T-helper 2 cell treated with Interferon-gamma antibody and Interleukin-4, amounts not matched to agents 5 μg/mL and 100 μg/mL, for 36 hours (primary cell): Measurements from ENCODE around the gene NNAT.
A peak's percentile ranks its signal among the peaks of the same experiment; 100 is the strongest.
"Not testable (repeated sequence)": the region's sequence is repeated elsewhere in the genome, so short reads cannot be mapped to it uniquely, and the experiment has no call there.

Source experiments
- DNase-seq: peaks from one replicate; pipeline ENCODE4 v3.0.0; 2021; ENCODE audit warnings: low spot score
- H3K27ac Mint-ChIP-seq: one replicate; pipeline ENCODE4 v1.8.0; 2021; ENCODE audit warnings: mild to moderate bottlenecking, mixed read lengths
- H3K27me3 Mint-ChIP-seq: one replicate; pipeline ENCODE4 v1.8.0; 2021; ENCODE audit warnings: low read depth, mixed read lengths
- H3K36me3 Mint-ChIP-seq: one replicate; pipeline ENCODE4 v1.8.0; 2021; ENCODE audit warnings: low read depth, mixed read lengths
- H3K4me1 Mint-ChIP-seq: one replicate; pipeline ENCODE4 v1.8.0; 2021; ENCODE audit warnings: low read depth, mixed read lengths
- H3K4me3 Mint-ChIP-seq: one replicate; pipeline ENCODE4 v1.8.0; 2022; ENCODE audit warnings: mild to moderate bottlenecking, moderate library complexity, mixed read lengths
- H3K9me3 Mint-ChIP-seq: one replicate; pipeline ENCODE4 v1.8.0; 2021; ENCODE audit warnings: mixed read lengths

NNAT gene

GRCh38 chr20:37550101-37550920, 29.3 kb downstream of the NNAT start:
- H3K4me1 Mint-ChIP-seq, H3K27ac Mint-ChIP-seq, DNase-seq, H3K4me3 Mint-ChIP-seq, H3K36me3 Mint-ChIP-seq, H3K9me3 Mint-ChIP-seq: not testable (repeated sequence)
- H3K27me3 Mint-ChIP-seq: peaks cover 16% of the 10 kb centered on the region

- not testable (repeated sequence) for H3K4me3 Mint-ChIP-seq, H3K27ac Mint-ChIP-seq, H3K9me3 Mint-ChIP-seq, DNase-seq, H3K4me1 Mint-ChIP-seq, H3K36me3 Mint-ChIP-seq
- H3K27me3 Mint-ChIP-seq: peaks cover 16% of the 10 kb centered on the region
Measured at GRCh38 chr20:37551660-37552059, 30.6 kb downstream of the NNAT start.

GRCh38 chr20:37552415-37552814, 31.4 kb downstream of the NNAT start:
- Mint-ChIP-seq H3K27ac (no peak overlapping the region), H3K9me3 (no peaks in the 10 kb centered on the region), H3K36me3 (no peaks in the 10 kb centered on the region), H3K4me1 (no peaks in the 10 kb centered on the region), H3K4me3 (no peak overlapping the region), H3K27me3 (peaks cover 22% of the 10 kb centered on the region)
- DNase-seq: no peak

GRCh38 chr20:37554721-37555298, 33.8 kb downstream of the NNAT start:
- H3K27me3 Mint-ChIP-seq: peaks cover 22% of the 10 kb centered on the region
- H3K36me3 Mint-ChIP-seq, H3K9me3 Mint-ChIP-seq, H3K4me3 Mint-ChIP-seq, H3K4me1 Mint-ChIP-seq, H3K27ac Mint-ChIP-seq, DNase-seq: not testable (repeated sequence)

GRCh38 chr20:37556538-37556937, 35.5 kb downstream of the NNAT start:
- no peak for DNase-seq
- no peaks in the 10 kb centered on the region for H3K36me3 Mint-ChIP-seq
- H3K27ac Mint-ChIP-seq: no peak overlapping the region
- peaks cover 30% of the 10 kb centered on the region for H3K27me3 Mint-ChIP-seq
- H3K9me3 Mint-ChIP-seq: no peaks in the 10 kb centered on the region
- H3K4me1 Mint-ChIP-seq: no peaks in the 10 kb centered on the region
- H3K4me3 Mint-ChIP-seq: no peak overlapping the region

- H3K27ac Mint-ChIP-seq: no peak overlapping the region
- DNase-seq: no peak
Measured at GRCh38 chr20:37558306-37558705, 37.3 kb downstream of the NNAT start.

GRCh38 chr20:37558779-37559178, 37.7 kb downstream of the NNAT start:
- no peaks in the 10 kb centered on the region for H3K36me3 Mint-ChIP-seq
- H3K4me1 Mint-ChIP-seq: no peaks in the 10 kb centered on the region
- peaks cover 29% of the 10 kb centered on the region for H3K27me3 Mint-ChIP-seq
- H3K9me3 Mint-ChIP-seq: no peaks in the 10 kb centered on the region
- H3K4me3 Mint-ChIP-seq: no peak overlapping the region
- no peak for DNase-seq
- no peak overlapping the region for H3K27ac Mint-ChIP-seq

More at GRCh38 chr20:37558306-37558705, 37.3 kb downstream of the NNAT start:
- Mint-ChIP-seq H3K27me3 (peaks cover 24% of the 10 kb centered on the region), H3K9me3 (no peaks in the 10 kb centered on the region), H3K4me1 (no peaks in the 10 kb centered on the region), H3K4me3 (no peak overlapping the region), H3K36me3 (no peaks in the 10 kb centered on the region)

- DNase-seq: no peak
- no peak overlapping the region for H3K27ac Mint-ChIP-seq
- H3K36me3 Mint-ChIP-seq: no peaks in the 10 kb centered on the region
- no peaks in the 10 kb centered on the region for H3K9me3 Mint-ChIP-seq
- H3K4me3 Mint-ChIP-seq: no peak overlapping the region
- H3K27me3 Mint-ChIP-seq: peaks cover 29% of the 10 kb centered on the region
- H3K4me1 Mint-ChIP-seq: peaks cover 2% of the 10 kb centered on the region
Measured at GRCh38 chr20:37559312-37560027, 38.4 kb downstream of the NNAT start.

- Mint-ChIP-seq H3K4me3 (no peak overlapping the region), H3K27me3 (peaks cover 31% of the 10 kb centered on the region), H3K4me1 (peaks cover 2% of the 10 kb centered on the region), H3K36me3 (no peaks in the 10 kb centered on the region), H3K27ac (no peak overlapping the region), H3K9me3 (no peaks in the 10 kb centered on the region)
- no peak for DNase-seq
Measured at GRCh38 chr20:37560629-37561028, 39.6 kb downstream of the NNAT start.

GRCh38 chr20:37562695-37563480, 41.8 kb downstream of the NNAT start:
- DNase-seq: no peak
- H3K36me3 Mint-ChIP-seq: no peaks in the 10 kb centered on the region
- H3K9me3 Mint-ChIP-seq: no peaks in the 10 kb centered on the region
- peaks cover 38% of the 10 kb centered on the region for H3K27me3 Mint-ChIP-seq
- no peak overlapping the region for H3K27ac Mint-ChIP-seq
- H3K4me3 Mint-ChIP-seq: no peak overlapping the region
- H3K4me1 Mint-ChIP-seq: peaks cover 2% of the 10 kb centered on the region

GRCh38 chr20:37564016-37564387, 43.0 kb downstream of the NNAT start:
- Mint-ChIP-seq H3K9me3 (no peaks in the 10 kb centered on the region), H3K27ac (no peak overlapping the region), H3K4me3 (no peak overlapping the region), H3K4me1 (peaks cover 2% of the 10 kb centered on the region), H3K27me3 (peaks cover 46% of the 10 kb centered on the region), H3K36me3 (no peaks in the 10 kb centered on the region)
- no peak for DNase-seq

- no peaks in the 10 kb centered on the region for H3K9me3 Mint-ChIP-seq
- no peak overlapping the region for H3K4me3 Mint-ChIP-seq
- H3K27me3 Mint-ChIP-seq: peaks cover 51% of the 10 kb centered on the region
- H3K27ac Mint-ChIP-seq: no peak overlapping the region
- peaks cover 2% of the 10 kb centered on the region for H3K4me1 Mint-ChIP-seq
- peak; percentile 17 for DNase-seq
- no peaks in the 10 kb centered on the region for H3K36me3 Mint-ChIP-seq
Measured at GRCh38 chr20:37564388-37565133, 43.5 kb downstream of the NNAT start.

- peaks cover 51% of the 10 kb centered on the region for H3K27me3 Mint-ChIP-seq
- no peaks in the 10 kb centered on the region for H3K9me3 Mint-ChIP-seq
- H3K27ac Mint-ChIP-seq: no peak overlapping the region
- no peaks in the 10 kb centered on the region for H3K36me3 Mint-ChIP-seq
- DNase-seq: no peak
- peaks cover 2% of the 10 kb centered on the region for H3K4me1 Mint-ChIP-seq
- H3K4me3 Mint-ChIP-seq: no peak overlapping the region
Measured at GRCh38 chr20:37565134-37565811, 44.2 kb downstream of the NNAT start.
